LoVo (cell line): ENCODE data around the gene MED14.

ENCODE experiments used
- DNase-seq: peaks from one replicate; pipeline ENCODE4 v3.0.0-alpha.2; 2016; ENCODE audit warnings: low spot score

Gene MED14

GRCh38 chrX:40612511-40612910 is 122.8 kb downstream of the MED14 start:
- DNase-seq = no peak

GRCh38 chrX:40607381-40607780 is 128.0 kb downstream of the MED14 start:
- no peak for DNase-seq

DNA sequence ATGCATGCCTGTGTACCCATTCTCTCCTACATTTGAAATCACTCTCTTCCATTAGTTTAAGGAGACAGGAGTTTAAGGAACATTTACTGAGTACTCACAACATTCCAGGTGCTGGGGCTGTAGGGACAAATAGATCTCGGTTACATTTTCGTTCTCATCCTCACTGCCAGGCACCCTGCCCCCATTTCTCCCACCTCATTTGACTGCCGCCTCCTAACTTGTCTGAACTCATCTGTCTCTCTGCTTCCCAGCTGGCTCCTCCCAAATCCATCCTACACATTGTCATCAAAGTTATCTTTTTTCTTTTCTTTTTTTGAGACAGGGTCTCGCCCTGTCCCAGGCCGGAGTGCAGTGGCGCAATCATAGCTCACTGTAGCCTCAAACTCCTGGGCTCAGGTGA is 131.9 kb downstream of the MED14 start:
- no peak for DNase-seq
